Lung (tissue), 4 donors: ENCODE results near the gene RTP5. TPM values are rescaled to one million over a fixed set of nuclear protein-coding genes. Genes with fewer than 3 reads are reported as not detected.

Source experiments
- polyA plus RNA-seq, 2 donors: library from polyadenylated mRNA; stranded (reverse); fragments of 200-250 nt; gene quantifications; one replicate each; pipeline ENCODE4 v1.2.1, GENCODE V29; 2013
- total RNA-seq, 2 donors: library from RNA; depleted of rRNA in 1 of 2; stranded (reverse); fragments of >200 nt in 1 of 2; gene quantifications; one replicate each; pipeline ENCODE4 v1.2.1, GENCODE V29; 2014 to 2021
- donor health status: Bipolar disorder and iron deficiency.
- donor health status: healthy.
- donor health status: DM: yes; HTN: yes; CAD: no.

Gene RTP5
- total and polyA plus RNA-seq, 4 donors, result 0.08 to 0.13 (median 0.09) TPM; not detected in 1

Other genes with a start within 250 kb of the RTP5 start
- gene THAP4, start 232.6 kb upstream of the RTP5 start, total RNA-seq, result 10 to 100 TPM; 43.9 to 46.0 TPM
- 10 to 100 TPM; 40.0 to 53.7 TPM for gene THAP4, start 232.6 kb upstream of the RTP5 start, polyA plus RNA-seq
- 10 to 100 TPM; 69.1 to 74.9 TPM for gene ATG4B, start 232.0 kb upstream of the RTP5 start, total RNA-seq
- gene ATG4B, start 232.0 kb upstream of the RTP5 start, polyA plus RNA-seq, result 10 to 100 TPM; 45.1 to 55.0 TPM
- gene DTYMK, start 182.9 kb upstream of the RTP5 start, total RNA-seq, result 10 to 100 TPM; 17.4 to 24.3 TPM
- gene DTYMK, start 182.9 kb upstream of the RTP5 start, polyA plus RNA-seq, result 10 to 100 TPM; 15.6 to 21.9 TPM
- 10 to 100 TPM; 29.8 to 46.8 TPM for gene ING5, start 167.7 kb upstream of the RTP5 start, total RNA-seq
- gene ING5, start 167.7 kb upstream of the RTP5 start, polyA plus RNA-seq, result 10 to 100 TPM; 19.2 to 32.4 TPM
- 10 to 100 TPM; 22.2 to 45.3 TPM for gene D2HGDH, start 135.1 kb upstream of the RTP5 start, total RNA-seq
- gene D2HGDH, start 135.1 kb upstream of the RTP5 start, polyA plus RNA-seq, result 10 to 100 TPM; 12.2 to 32.2 TPM
- under 1 TPM in 1 of 2 donors, not detected in 1; 0.40 TPM for gene GAL3ST2, start 92.9 kb upstream of the RTP5 start, total RNA-seq
- gene GAL3ST2, start 92.9 kb upstream of the RTP5 start, polyA plus RNA-seq, result not detected
- under 1 TPM; 0.26 to 0.43 TPM for gene NEU4, start 60.5 kb upstream of the RTP5 start, total RNA-seq
- under 1 TPM; 0.27 to 0.59 TPM for gene NEU4, start 60.5 kb upstream of the RTP5 start, polyA plus RNA-seq
- under 1 TPM; 0.83 to 0.97 TPM for gene PDCD1, start 10.8 kb upstream of the RTP5 start, total RNA-seq
- gene PDCD1, start 10.8 kb upstream of the RTP5 start, polyA plus RNA-seq, result under 1 TPM; 0.59 to 0.80 TPM